HepG2 (cell line): ENCODE results near the gene FBF1. TPM values are rescaled to one million over a fixed set of nuclear protein-coding genes. Genes with fewer than 3 reads are reported as not detected.

Experiments
- ATAC-seq: fragments of 200-7000 bp; cut with Tn5 transposase; 3 replicates; pipeline ENCODE4 v1.9.1; 2020; ENCODE audit warnings: mild to moderate bottlenecking, moderate library complexity
- BruUV-seq: library from RNA; stranded (reverse); fragments of 400-500 nt; replicated peaks from 2 replicates; lab custom pipeline; 2021; lab: Mats Ljungman, UMichigan
- CTCF ChIA-PET: fragments of 300-600 bp; formaldehyde crosslinking; extraction: SDS; loops from one replicate; lab custom pipeline; 2021; ENCODE audit warnings: low total read pairs, inconsistent platforms, low intra/inter-chr PET ratio; lab: Yijun Ruan, JAX
- POLR2A ChIA-PET: fragments of 350-600 bp; sonication (Branson Sonifier 250); formaldehyde crosslinking; loops from one replicate; lab custom pipeline; 2020; ENCODE audit warnings: antibody characterized with exemption, inconsistent platforms; lab: Yijun Ruan, JAX
- DNase-seq: peaks from one replicate; pipeline ENCODE4 v3.0.0-alpha.2; 2015; ENCODE audit warnings: low spot score
- FAIRE-seq: peaks from 3 replicates; lab custom pipeline; 2011; peaks lifted over from hg19 to GRCh38; lab: Jason Lieb, UNC
- H2AFZ ChIP-seq: one replicate; pipeline ENCODE4 v1.6.1; 2011; ENCODE audit warnings: low read length, inconsistent platforms
- H3K27ac ChIP-seq: fragments of 300-600 bp; 3 replicates; pipeline ENCODE4 v1.8.0; 2011; ENCODE audit warnings: mixed run types, mild to moderate bottlenecking, mixed read lengths, low read length, inconsistent platforms; ENCODE audit not compliant: insufficient read depth; ENCODE audit errors: extremely low read length
- H3K27me3 ChIP-seq, 2 experiments: fragments of 200-600 bp in 1 of 2; 2 replicates in 1 of 2; 3 replicates in 1 of 2; pipeline versions ENCODE4 v1.6.0 to v1.8.0; 2011; ENCODE audit warnings: low read length in 2 of 2, mild to moderate bottlenecking in 2 of 2, moderate library complexity in 2 of 2, inconsistent platforms in 1 of 2; ENCODE audit not compliant: insufficient read depth in 2 of 2, control insufficient read depth in 1 of 2
- H3K36me3 ChIP-seq, 2 experiments: fragments of 200-600 bp in 1 of 2; replicated peaks in 1 of 2; 2 replicates in 1 of 2; 3 replicates in 1 of 2; pipeline versions ENCODE4 v1.5.1 to v1.8.0; 2011; ENCODE audit warnings: low read length in 2 of 2, inconsistent platforms in 1 of 2; ENCODE audit not compliant: insufficient read depth in 2 of 2, control insufficient read depth in 1 of 2
- H3K4me1 ChIP-seq: 2 replicates; pipeline ENCODE4 v1.5.1; 2012; ENCODE audit warnings: low read length, inconsistent platforms; ENCODE audit not compliant: insufficient read depth
- H3K4me2 ChIP-seq: 2 replicates; pipeline ENCODE4 v1.6.0; 2011; ENCODE audit warnings: low read depth, low read length, inconsistent platforms
- H3K4me3 ChIP-seq, 3 experiments: fragments of 200-600 bp in 1 of 3; sonication (generic), shearing (Covaris generic) in 1 of 3; replicated peaks in 1 of 3; 2 replicates each; pipeline ENCODE4 v1.5.1; 2011 to 2016; ENCODE audit warnings: low read length in 3 of 3, inconsistent platforms in 2 of 3, low read depth in 2 of 3, mild to moderate bottlenecking in 2 of 3, control low read depth in 1 of 3, mixed read lengths in 1 of 3; ENCODE audit not compliant: insufficient read depth in 1 of 3
- H3K79me2 ChIP-seq: one replicate; pipeline ENCODE4 v1.6.1; 2011; ENCODE audit warnings: low read length, inconsistent platforms; ENCODE audit not compliant: insufficient read depth
- H3K9ac ChIP-seq: 2 replicates; pipeline ENCODE4 v1.6.0; 2011; ENCODE audit warnings: mild to moderate bottlenecking, low read depth, low read length, inconsistent platforms; ENCODE audit not compliant: insufficient read depth
- H3K9me3 ChIP-seq: 2 replicates; pipeline ENCODE4 v1.5.1; 2012; ENCODE audit warnings: mild to moderate bottlenecking, low read length
- H4K20me1 ChIP-seq: 2 replicates; pipeline ENCODE4 v1.6.0; 2011; ENCODE audit warnings: inconsistent platforms, mild to moderate bottlenecking, low read length, moderate library complexity; ENCODE audit not compliant: insufficient read depth
- HNRNPL ChIP-seq: fragments of 200-400 bp; formaldehyde crosslinking; IDR thresholded peaks from 2 replicates; pipeline ENCODE4 v1.6.1; 2017; ENCODE audit warnings: mild to moderate bottlenecking, low read depth, low read length
- HNRNPLL ChIP-seq: fragments of 200-400 bp; formaldehyde crosslinking; IDR thresholded peaks from 2 replicates; pipeline ENCODE4 v1.6.1; 2017; ENCODE audit warnings: mild to moderate bottlenecking, low read depth, low read length; ENCODE audit not compliant: poor library complexity, severe bottlenecking
- KMT2A ChIP-seq: sonication (generic); formaldehyde crosslinking; IDR thresholded peaks from 2 replicates; pipeline ENCODE4 v1.4.0; 2020; ENCODE audit warnings: missing genetic modification reagents
- RCOR2 ChIP-seq: IDR thresholded peaks from 2 replicates; pipeline ENCODE4 v1.6.1; 2016; ENCODE audit warnings: missing biosample characterization, missing genetic modification reagents
- TSC22D2 ChIP-seq: sonication (generic); formaldehyde crosslinking; IDR thresholded peaks from 2 replicates; pipeline ENCODE4 v1.5.1; 2020; ENCODE audit warnings: missing genetic modification reagents, mild to moderate bottlenecking, borderline replicate concordance
- ZC3H4 ChIP-seq: sonication (generic); formaldehyde crosslinking; IDR thresholded peaks from 2 replicates; pipeline ENCODE4 v1.4.0; 2020; ENCODE audit warnings: missing genetic modification reagents, borderline replicate concordance
- ZNF235 ChIP-seq: sonication (generic); formaldehyde crosslinking; IDR thresholded peaks from 2 replicates; pipeline ENCODE4 v1.8.1; 2023; ENCODE audit warnings: mild to moderate bottlenecking, missing genetic modification reagents, borderline replicate concordance
- ZNF33A ChIP-seq: sonication (generic); formaldehyde crosslinking; IDR thresholded peaks from 2 replicates; pipeline ENCODE4 v1.5.1; 2020; ENCODE audit warnings: missing genetic modification reagents, mild to moderate bottlenecking, moderate library complexity, borderline replicate concordance
- ZNF768 ChIP-seq: sonication (generic); formaldehyde crosslinking; IDR thresholded peaks from 2 replicates; pipeline ENCODE4 v1.4.0; 2020; ENCODE audit warnings: missing genetic modification reagents
- ZSCAN5A ChIP-seq: sonication (generic); formaldehyde crosslinking; IDR thresholded peaks from 2 replicates; pipeline ENCODE4 v1.8.0; 2022; ENCODE audit warnings: mild to moderate bottlenecking, missing genetic modification reagents, borderline replicate concordance
- WGBS: methylation state at CpG from one replicate; pipeline ENCODE4 v1.1.6; 2017; ENCODE audit warnings: low lambda C conversion rate; 5-methylcytosine and 5-hydroxymethylcytosine counted together
- in situ Hi-C: cut with HindIII; loops from 2 replicates; pipeline ENCODE4 v1.10.0; 2017; ENCODE audit warnings: low pct_unique_long_range_greater_than_20kb; ENCODE audit not compliant: extremely low pct_ligation_motif_present
- intact Hi-C: fragments of 100-400 bp; cut with micrococcal nuclease; formaldehyde crosslinking; loops from one replicate; pipeline ENCODE4 v1.10.0; 2022; ENCODE audit not compliant: unreplicated experiment
- polyA plus RNA-seq, 8 experiments: library from polyadenylated mRNA; depleted of rRNA in 3 of 8; stranded (reverse) in 7 of 8; unstranded in 1 of 8; fragments of >200 nt; fragmentation: Illumina TruSeq in 4 of 8; extraction: Trizol in 4 of 8; gene quantifications; 2 replicates each; pipeline versions ENCODE4 v1.2.1 to v1.2.3, GENCODE V29; 2011 to 2016; ENCODE audit warnings: low read depth in 4 of 8, missing spikeins in 1 of 8, mixed read lengths in 1 of 8; ENCODE audit not compliant: insufficient read depth in 1 of 8
- total RNA-seq, 5 experiments: library from RNA; depleted of rRNA; stranded (reverse); fragments of >200 nt; fragmentation: Illumina TruSeq; extraction: Trizol; gene quantifications; 2 replicates each; pipeline ENCODE4 v1.2.3, GENCODE V29; 2016; ENCODE audit warnings: low read depth in 1 of 5
- TF ChIP-seq, protein P1 (sequence below): IDR thresholded peaks from 2 replicates; pipeline ENCODE4 v1.6.1; 2012; ENCODE audit warnings: low read depth, low read length, improper control_type of control experiment
- TF ChIP-seq, protein P2 (sequence below): sonication (generic); formaldehyde crosslinking; conservative IDR thresholded peaks from 2 replicates; pipeline ENCODE4 v1.8.0; 2022; ENCODE audit warnings: mild to moderate bottlenecking, moderate library complexity, missing genetic modification reagents
- TF ChIP-seq, protein P3 (sequence below): sonication (generic); formaldehyde crosslinking; IDR thresholded peaks from 2 replicates; pipeline ENCODE4 v1.4.0; 2020; ENCODE audit warnings: missing genetic modification reagents, borderline replicate concordance

The FBF1 gene
- total and polyA plus RNA-seq, 2 of the 13 experiments (the other 11 are each of a cell fraction or from before 2014, with no cell fraction given), result 2.4 to 8.1 TPM

GRCh38 chr17:75931062-75931461 is 9.8 kb downstream of the FBF1 start:
- ATAC-seq (no peak), FAIRE-seq (no peak), DNase-seq (no peak)
- H3K27ac ChIP-seq, result no peak overlapping the region
- H2AFZ ChIP-seq, result no peak overlapping the region
- in situ Hi-C loops, result no loop called here
- no peak overlapping the region for H3K4me2 ChIP-seq
- WGBS, result 62% methylated on average over 4 of the region's 4 CpGs
- H4K20me1 ChIP-seq, result no peaks in the 10 kb centered on the region
- H3K9me3 ChIP-seq, result no peaks in the 10 kb centered on the region
- no TSS peak for BruUV-seq
- H3K27me3 ChIP-seq, result no peaks in the 10 kb centered on the region
- TF ChIP-seq ZNF235 (CRISPR knock-in tag) (no peak), ZNF768 (CRISPR knock-in tag) (no peak), KMT2A (CRISPR knock-in tag) (no peak), ZNF33A (CRISPR knock-in tag) (no peak), TSC22D2 (no peak), RCOR2 (CRISPR knock-in tag) (no peak), HNRNPLL (no peak), ZC3H4 (CRISPR knock-in tag) (no peak), HNRNPL (no peak), ZSCAN5A (CRISPR knock-in tag) (no peak)
- TF ChIP-seq, protein P1, sequence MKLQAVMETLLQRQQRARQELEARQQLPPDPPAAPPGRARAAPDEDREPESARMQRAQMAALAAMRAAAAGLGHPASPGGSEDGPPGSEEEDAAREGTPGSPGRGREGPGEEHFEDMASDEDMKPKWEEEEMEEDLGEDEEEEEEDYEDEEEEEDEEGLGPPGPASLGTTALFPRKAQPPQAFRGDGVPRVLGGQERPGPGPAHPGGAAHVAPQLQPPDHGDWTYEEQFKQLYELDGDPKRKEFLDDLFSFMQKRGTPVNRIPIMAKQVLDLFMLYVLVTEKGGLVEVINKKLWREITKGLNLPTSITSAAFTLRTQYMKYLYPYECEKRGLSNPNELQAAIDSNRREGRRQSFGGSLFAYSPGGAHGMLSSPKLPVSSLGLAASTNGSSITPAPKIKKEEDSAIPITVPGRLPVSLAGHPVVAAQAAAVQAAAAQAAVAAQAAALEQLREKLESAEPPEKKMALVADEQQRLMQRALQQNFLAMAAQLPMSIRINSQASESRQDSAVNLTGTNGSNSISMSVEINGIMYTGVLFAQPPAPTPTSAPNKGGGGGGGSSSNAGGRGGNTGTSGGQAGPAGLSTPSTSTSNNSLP, result no peak
- TF ChIP-seq, protein P2, sequence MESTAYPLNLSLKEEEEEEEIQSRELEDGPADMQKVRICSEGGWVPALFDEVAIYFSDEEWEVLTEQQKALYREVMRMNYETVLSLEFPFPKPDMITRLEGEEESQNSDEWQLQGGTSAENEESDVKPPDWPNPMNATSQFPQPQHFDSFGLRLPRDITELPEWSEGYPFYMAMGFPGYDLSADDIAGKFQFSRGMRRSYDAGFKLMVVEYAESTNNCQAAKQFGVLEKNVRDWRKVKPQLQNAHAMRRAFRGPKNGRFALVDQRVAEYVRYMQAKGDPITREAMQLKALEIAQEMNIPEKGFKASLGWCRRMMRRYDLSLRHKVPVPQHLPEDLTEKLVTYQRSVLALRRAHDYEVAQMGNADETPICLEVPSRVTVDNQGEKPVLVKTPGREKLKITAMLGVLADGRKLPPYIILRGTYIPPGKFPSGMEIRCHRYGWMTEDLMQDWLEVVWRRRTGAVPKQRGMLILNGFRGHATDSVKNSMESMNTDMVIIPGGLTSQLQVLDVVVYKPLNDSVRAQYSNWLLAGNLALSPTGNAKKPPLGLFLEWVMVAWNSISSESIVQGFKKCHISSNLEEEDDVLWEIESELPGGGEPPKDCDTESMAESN (CRISPR knock-in tag), result no peak
- TF ChIP-seq, protein P3, sequence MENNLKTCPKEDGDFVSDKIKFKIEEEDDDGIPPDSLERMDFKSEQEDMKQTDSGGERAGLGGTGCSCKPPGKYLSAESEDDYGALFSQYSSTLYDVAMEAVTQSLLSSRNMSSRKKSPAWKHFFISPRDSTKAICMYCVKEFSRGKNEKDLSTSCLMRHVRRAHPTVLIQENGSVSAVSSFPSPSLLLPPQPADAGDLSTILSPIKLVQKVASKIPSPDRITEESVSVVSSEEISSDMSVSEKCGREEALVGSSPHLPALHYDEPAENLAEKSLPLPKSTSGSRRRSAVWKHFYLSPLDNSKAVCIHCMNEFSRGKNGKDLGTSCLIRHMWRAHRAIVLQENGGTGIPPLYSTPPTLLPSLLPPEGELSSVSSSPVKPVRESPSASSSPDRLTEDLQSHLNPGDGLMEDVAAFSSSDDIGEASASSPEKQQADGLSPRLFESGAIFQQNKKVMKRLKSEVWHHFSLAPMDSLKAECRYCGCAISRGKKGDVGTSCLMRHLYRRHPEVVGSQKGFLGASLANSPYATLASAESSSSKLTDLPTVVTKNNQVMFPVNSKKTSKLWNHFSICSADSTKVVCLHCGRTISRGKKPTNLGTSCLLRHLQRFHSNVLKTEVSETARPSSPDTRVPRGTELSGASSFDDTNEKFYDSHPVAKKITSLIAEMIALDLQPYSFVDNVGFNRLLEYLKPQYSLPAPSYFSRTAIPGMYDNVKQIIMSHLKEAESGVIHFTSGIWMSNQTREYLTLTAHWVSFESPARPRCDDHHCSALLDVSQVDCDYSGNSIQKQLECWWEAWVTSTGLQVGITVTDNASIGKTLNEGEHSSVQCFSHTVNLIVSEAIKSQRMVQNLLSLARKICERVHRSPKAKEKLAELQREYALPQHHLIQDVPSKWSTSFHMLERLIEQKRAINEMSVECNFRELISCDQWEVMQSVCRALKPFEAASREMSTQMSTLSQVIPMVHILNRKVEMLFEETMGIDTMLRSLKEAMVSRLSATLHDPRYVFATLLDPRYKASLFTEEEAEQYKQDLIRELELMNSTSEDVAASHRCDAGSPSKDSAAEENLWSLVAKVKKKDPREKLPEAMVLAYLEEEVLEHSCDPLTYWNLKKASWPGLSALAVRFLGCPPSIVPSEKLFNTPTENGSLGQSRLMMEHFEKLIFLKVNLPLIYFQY (CRISPR knock-in tag), result no peak
- intact Hi-C loops, result no loop called here
- ChIA-PET CTCF (no interaction called here), POLR2A (no interaction called here)
- no peaks in the 10 kb centered on the region for H3K79me2 ChIP-seq
- peaks cover 18% of the 10 kb centered on the region for H3K4me1 ChIP-seq
- H3K9ac ChIP-seq, result no peak overlapping the region
- H3K36me3 ChIP-seq, result no peaks in the 10 kb centered on the region
- no peak overlapping the region for H3K4me3 ChIP-seq
